Activated B cell treated with CpG ODN at 0.5 μM for 24 hours (primary cell): ENCODE results near the gene SAMD9. TPM values are rescaled to one million over a fixed set of nuclear protein-coding genes. Genes with fewer than 3 reads are reported as not detected.
"Not testable (repeated sequence)": the region's sequence is repeated elsewhere in the genome, so short reads cannot be mapped to it uniquely, and the experiment has no call there.

Source experiments
- ATAC-seq: fragments of 200-7000 bp; cut with Tn5 transposase; one replicate; pipeline ENCODE4 v1.10.0; 2021; ENCODE audit warnings: low read depth, mild to moderate bottlenecking, moderate library complexity
- CTCF ChIA-PET: fragments of 350-600 bp; sonication (Branson Sonifier 250); formaldehyde crosslinking; loops from one replicate; lab custom pipeline; 2021; ENCODE audit warnings: antibody characterized with exemption; lab: Charles Lee
- POLR2A ChIA-PET: fragments of 350-600 bp; sonication (Branson Sonifier 250); formaldehyde crosslinking; loops from one replicate; lab custom pipeline; 2021; ENCODE audit warnings: antibody characterized with exemption; lab: Charles Lee
- DNase-seq: peaks from one replicate; pipeline ENCODE4 v3.0.0; 2022
- H3K27ac Mint-ChIP-seq: one replicate; pipeline ENCODE4 v1.8.0; 2020; ENCODE audit warnings: mixed read lengths
- H3K27me3 Mint-ChIP-seq: one replicate; pipeline ENCODE4 v1.8.0; 2021; ENCODE audit warnings: mixed read lengths
- H3K36me3 Mint-ChIP-seq: one replicate; pipeline ENCODE4 v1.8.0; 2021; ENCODE audit warnings: low read depth, mixed read lengths
- H3K4me1 Mint-ChIP-seq: one replicate; pipeline ENCODE4 v1.8.0; 2021; ENCODE audit warnings: mixed read lengths
- H3K4me3 Mint-ChIP-seq: one replicate; pipeline ENCODE4 v1.8.0; 2020; ENCODE audit warnings: mild to moderate bottlenecking, mixed read lengths
- H3K9me3 Mint-ChIP-seq: one replicate; pipeline ENCODE4 v1.8.0; 2020; ENCODE audit warnings: mixed read lengths
- intact Hi-C: fragments of 100-400 bp; cut with micrococcal nuclease; formaldehyde crosslinking; loops from one replicate; pipeline ENCODE4 v1.15.1; 2024
- total RNA-seq: library from RNA; stranded (reverse); gene quantifications from 2 replicates; pipeline ENCODE4 v1.2.3, GENCODE V29; 2022
- TF ChIP-seq, protein P1 (sequence below): fragments of 200-600 bp; IDR thresholded peaks from one replicate; pipeline ENCODE4 v1.8.0; 2022; ENCODE audit warnings: antibody characterized with exemption, mild to moderate bottlenecking

SAMD9 gene
- total RNA-seq, 1 donor from 2014 or later, result 26.3 TPM

DNA sequence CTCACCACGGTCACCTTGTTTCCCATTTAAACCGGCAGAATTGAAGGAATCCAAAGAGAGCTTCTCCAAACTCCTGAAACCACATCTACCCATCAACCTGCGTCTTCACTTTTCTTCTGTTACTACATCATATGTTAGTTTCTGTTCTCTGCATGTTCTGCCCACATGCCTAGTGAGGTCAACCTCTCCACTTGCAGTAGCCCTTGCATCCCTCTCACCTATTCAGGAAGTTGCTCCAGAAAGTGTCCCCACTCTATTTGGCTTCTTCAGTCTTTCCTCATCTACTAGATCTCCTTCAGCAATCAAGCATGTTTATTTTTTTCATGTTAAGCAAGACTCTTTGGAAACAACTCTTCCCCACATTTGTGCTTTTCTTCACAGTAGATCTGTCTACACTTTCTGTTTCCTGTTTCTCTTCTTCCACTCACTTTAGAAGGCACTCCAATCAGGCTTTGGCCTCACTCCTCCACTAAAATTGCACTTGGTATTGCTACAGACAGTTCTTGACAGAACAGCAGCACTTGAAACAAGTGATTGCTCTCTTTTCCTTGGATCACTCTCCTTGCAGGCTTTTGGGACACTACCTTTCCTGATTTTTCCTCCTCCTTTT is 22.9 kb upstream of the SAMD9 start:
- TF ChIP-seq, protein P1, sequence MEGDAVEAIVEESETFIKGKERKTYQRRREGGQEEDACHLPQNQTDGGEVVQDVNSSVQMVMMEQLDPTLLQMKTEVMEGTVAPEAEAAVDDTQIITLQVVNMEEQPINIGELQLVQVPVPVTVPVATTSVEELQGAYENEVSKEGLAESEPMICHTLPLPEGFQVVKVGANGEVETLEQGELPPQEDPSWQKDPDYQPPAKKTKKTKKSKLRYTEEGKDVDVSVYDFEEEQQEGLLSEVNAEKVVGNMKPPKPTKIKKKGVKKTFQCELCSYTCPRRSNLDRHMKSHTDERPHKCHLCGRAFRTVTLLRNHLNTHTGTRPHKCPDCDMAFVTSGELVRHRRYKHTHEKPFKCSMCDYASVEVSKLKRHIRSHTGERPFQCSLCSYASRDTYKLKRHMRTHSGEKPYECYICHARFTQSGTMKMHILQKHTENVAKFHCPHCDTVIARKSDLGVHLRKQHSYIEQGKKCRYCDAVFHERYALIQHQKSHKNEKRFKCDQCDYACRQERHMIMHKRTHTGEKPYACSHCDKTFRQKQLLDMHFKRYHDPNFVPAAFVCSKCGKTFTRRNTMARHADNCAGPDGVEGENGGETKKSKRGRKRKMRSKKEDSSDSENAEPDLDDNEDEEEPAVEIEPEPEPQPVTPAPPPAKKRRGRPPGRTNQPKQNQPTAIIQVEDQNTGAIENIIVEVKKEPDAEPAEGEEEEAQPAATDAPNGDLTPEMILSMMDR, result no peak
- Mint-ChIP-seq H3K4me1 (peaks cover 12% of the 10 kb centered on the region), H3K4me3 (no peak overlapping the region), H3K27me3 (no peaks in the 10 kb centered on the region), H3K27ac (no peak overlapping the region), H3K36me3 (peaks cover 31% of the 10 kb centered on the region), H3K9me3 (peaks cover 8% of the 10 kb centered on the region)
- DNase-seq (no peak), ATAC-seq (no peak)
- intact Hi-C loops, result loop anchor here (10.0 kb wide), 1 partner anchor 306 kb away; the partner anchor contains the start of gene CDK6
- POLR2A ChIA-PET, result no interaction called here
- CTCF ChIA-PET, result no interaction called here

DNA sequence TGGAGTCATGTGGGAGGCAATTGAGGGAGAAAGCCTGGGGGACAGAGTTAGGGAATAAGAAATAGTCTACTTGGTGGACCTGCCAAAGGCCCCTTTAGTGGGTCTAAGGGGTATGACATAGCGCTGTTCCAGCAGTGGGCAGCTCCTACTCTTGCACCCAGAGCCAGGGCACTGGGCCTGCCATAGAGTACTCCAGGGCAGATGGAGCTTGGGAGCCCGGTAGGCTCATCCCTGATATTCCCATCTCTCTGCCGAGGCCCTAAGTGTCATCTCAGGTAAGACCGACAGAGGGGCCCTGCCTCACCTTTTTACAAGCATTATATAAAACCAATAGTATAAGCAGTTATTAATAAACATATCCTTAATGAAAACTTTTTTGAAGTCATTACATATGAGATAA is 20.8 kb upstream of the SAMD9 start:
- TF ChIP-seq, protein P1, result no peak
- H3K36me3 Mint-ChIP-seq, result peaks cover 49% of the 10 kb centered on the region
- peaks cover 25% of the 10 kb centered on the region for H3K9me3 Mint-ChIP-seq
- ATAC-seq, result no peak
- ChIA-PET CTCF (no interaction called here), POLR2A (no interaction called here)
- H3K27ac Mint-ChIP-seq, result no peak overlapping the region
- no peaks in the 10 kb centered on the region for H3K27me3 Mint-ChIP-seq
- intact Hi-C loops, result no loop called here
- no peak overlapping the region for H3K4me3 Mint-ChIP-seq
- DNase-seq, result no peak
- no peaks in the 10 kb centered on the region for H3K4me1 Mint-ChIP-seq

DNA sequence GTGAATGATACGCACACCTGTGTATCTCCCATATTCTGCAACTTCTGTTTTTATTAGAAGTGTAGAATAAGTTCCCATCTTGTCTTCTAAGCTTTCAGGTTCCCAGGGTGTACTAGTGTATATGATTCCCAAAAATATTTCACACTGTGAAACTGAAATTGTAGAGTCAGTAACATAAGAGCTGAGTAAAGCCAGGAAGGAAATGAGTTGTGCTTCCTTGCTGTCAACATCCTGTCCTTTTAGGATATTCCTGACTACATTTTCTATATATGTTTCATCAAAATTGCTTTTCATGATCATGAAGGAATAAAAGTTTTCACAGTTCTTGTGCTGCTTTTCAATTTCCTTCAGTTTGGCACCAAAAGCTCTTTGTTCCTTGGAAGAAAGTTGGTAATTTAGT is 15.2 kb upstream of the SAMD9 start:
- CTCF ChIA-PET, result no interaction called here
- H3K36me3 Mint-ChIP-seq, result peaks cover 52% of the 10 kb centered on the region
- ATAC-seq, result no peak

DNA sequence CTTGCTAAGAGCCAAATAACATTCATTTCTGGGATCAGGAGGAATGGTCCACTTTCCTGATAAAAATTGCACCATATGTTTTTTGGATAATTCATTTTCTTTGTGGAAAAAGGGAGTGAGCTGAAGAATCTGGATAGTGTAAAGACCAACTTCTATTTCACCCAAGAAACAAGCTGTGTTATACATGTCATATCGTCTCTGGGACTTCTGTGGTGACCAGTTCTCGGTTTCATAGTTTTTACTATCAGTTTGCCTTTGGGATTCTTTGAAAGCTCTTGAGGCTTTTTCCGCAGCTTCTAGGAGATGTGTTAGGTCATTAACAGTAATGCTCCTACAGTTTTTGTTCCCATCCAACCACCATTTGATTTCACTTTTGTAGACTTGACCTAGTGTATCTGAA is 14.4 kb upstream of the SAMD9 start:
- POLR2A ChIA-PET, result no interaction called here
- H3K27me3 Mint-ChIP-seq, result no peaks in the 10 kb centered on the region
- ATAC-seq (no peak), DNase-seq (no peak)
- intact Hi-C loops, result no loop called here
- no peaks in the 10 kb centered on the region for H3K4me1 Mint-ChIP-seq
- no peak overlapping the region for H3K4me3 Mint-ChIP-seq
- H3K9me3 Mint-ChIP-seq, result peaks cover 46% of the 10 kb centered on the region
- peaks cover 45% of the 10 kb centered on the region for H3K36me3 Mint-ChIP-seq
- TF ChIP-seq, protein P1, result no peak
- no peak overlapping the region for H3K27ac Mint-ChIP-seq
- CTCF ChIA-PET, result no interaction called here

More for the DNA sequence above, 15.2 kb upstream of the SAMD9 start:
- H3K4me3 Mint-ChIP-seq, result no peak overlapping the region
- H3K27me3 Mint-ChIP-seq, result no peaks in the 10 kb centered on the region
- peaks cover 47% of the 10 kb centered on the region for H3K9me3 Mint-ChIP-seq
- TF ChIP-seq, protein P1, result no peak
- H3K27ac Mint-ChIP-seq, result no peak overlapping the region
- H3K4me1 Mint-ChIP-seq, result no peaks in the 10 kb centered on the region
- no peak for DNase-seq
- POLR2A ChIA-PET, result no interaction called here
- intact Hi-C loops, result no loop called here

DNA sequence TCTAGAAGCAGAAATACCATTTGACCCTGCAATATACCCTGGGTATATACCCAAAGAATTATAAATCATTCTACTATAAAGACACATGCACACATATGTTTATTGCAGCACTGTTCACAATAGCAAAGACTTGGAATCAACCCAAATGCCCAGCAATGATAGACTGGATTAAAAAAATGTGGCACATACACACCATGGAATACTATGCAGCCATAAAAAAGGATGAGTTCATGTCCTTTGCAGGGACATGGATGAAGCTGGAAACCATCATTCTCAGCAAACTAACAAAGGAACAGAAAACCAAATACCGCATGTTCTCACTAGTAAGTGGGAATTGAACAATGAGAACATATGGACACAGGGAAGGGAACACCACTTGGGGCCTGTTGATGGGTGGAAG is 9.2 kb upstream of the SAMD9 start:
- H3K36me3 Mint-ChIP-seq, result peaks cover 28% of the 10 kb centered on the region
- intact Hi-C loops, result not testable (repeated sequence)

DNA sequence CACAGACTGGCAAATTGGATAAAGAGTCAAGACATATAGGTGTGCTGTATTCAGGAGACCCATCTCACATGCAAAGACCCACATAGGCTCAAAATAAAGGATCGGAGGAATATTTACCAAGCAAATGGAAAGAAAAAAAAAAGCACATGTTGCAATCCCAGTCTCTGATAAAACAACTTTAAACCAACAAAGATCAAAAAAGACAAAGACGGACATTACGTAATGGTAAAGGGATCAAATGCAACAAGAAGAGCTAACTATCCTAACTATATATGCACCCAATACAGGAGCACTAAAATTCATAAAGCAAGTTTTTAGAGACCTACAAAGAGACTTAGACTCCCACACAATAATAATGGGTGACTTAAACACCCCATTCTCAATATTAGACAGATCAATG is 5.8 kb upstream of the SAMD9 start:
- DNase-seq, ATAC-seq, H3K4me3 Mint-ChIP-seq, H3K27ac Mint-ChIP-seq, CTCF ChIA-PET, H3K27me3 Mint-ChIP-seq, POLR2A ChIA-PET, intact Hi-C loops, H3K4me1 Mint-ChIP-seq: not testable (repeated sequence)
- Mint-ChIP-seq H3K36me3 (peaks cover 20% of the 10 kb centered on the region), H3K9me3 (peaks cover 26% of the 10 kb centered on the region)

More for the DNA sequence above, 9.2 kb upstream of the SAMD9 start:
- CTCF ChIA-PET, DNase-seq, H3K27ac Mint-ChIP-seq, ATAC-seq, H3K4me1 Mint-ChIP-seq, POLR2A ChIA-PET, H3K4me3 Mint-ChIP-seq, H3K27me3 Mint-ChIP-seq: not testable (repeated sequence)
- peaks cover 43% of the 10 kb centered on the region for H3K9me3 Mint-ChIP-seq
